K562 (cell line): Measurements from ENCODE around the gene NCAPG2. TPM values are rescaled to one million over a fixed set of nuclear protein-coding genes. Genes with fewer than 3 reads are reported as not detected.

Experiments used
- E2F3 ChIP-seq: fragments of 250-450 bp; sonication (Bioruptor Pico); IDR thresholded peaks from 2 replicates; pipeline ENCODE4 v1.4.0; 2020; ENCODE audit warnings: mild to moderate bottlenecking
- HNRNPUL1 ChIP-seq: fragments of 200-400 bp; formaldehyde crosslinking; IDR thresholded peaks from 2 replicates; pipeline ENCODE4 v1.6.1; 2017; ENCODE audit warnings: low read length
- MAFG ChIP-seq: fragments of 450-650 bp; conservative IDR thresholded peaks from 2 replicates; pipeline ENCODE4 v1.6.1; 2016; ENCODE audit warnings: missing genetic modification characterization, missing compliant biosample characterization
- MCM7 ChIP-seq, 2 experiments: fragments of 450-650 bp; IDR thresholded peaks; 2 replicates each; pipeline ENCODE4 v1.6.1; 2016 to 2018
- MYC ChIP-seq, 2 experiments: fragments of 250-450 bp in 1 of 2; sonication (Bioruptor Pico) in 1 of 2; IDR thresholded peaks; 2 replicates each; pipeline versions ENCODE4 v1.5.1 to v1.6.1; 2012 to 2021; ENCODE audit warnings: low read depth in 2 of 2, borderline replicate concordance in 1 of 2, improper control_type of control experiment in 1 of 2, low read length in 1 of 2, mild to moderate bottlenecking in 1 of 2, moderate library complexity in 1 of 2
- ZBTB40 ChIP-seq, 2 experiments: fragments of 450-650 bp in 1 of 2; sonication (generic) in 1 of 2; formaldehyde crosslinking in 1 of 2; IDR thresholded peaks; 2 replicates each; pipeline versions ENCODE4 v1.7.1 to v1.9.0; 2016 to 2022; ENCODE audit warnings: inconsistent platforms in 1 of 2, mild to moderate bottlenecking in 1 of 2, missing genetic modification reagents in 1 of 2
- ZBTB8A ChIP-seq: fragments of 450-650 bp; IDR thresholded peaks from 2 replicates; pipeline ENCODE4 v1.6.1; 2018; ENCODE audit warnings: mild to moderate bottlenecking, moderate library complexity; ENCODE audit not compliant: partially characterized antibody
- ZNF24 ChIP-seq: fragments of 450-650 bp; IDR thresholded peaks from 2 replicates; pipeline ENCODE4 v1.6.1; 2016
- polyA plus RNA-seq, 8 experiments: library from polyadenylated mRNA; depleted of rRNA in 4 of 8; stranded (reverse) in 5 of 8; unstranded in 3 of 8; fragments of >200 nt; fragmentation: Nextera tagmentation in 2 of 8; fragmentation: Illumina TruSeq in 1 of 8; extraction: Ambion mirVana in 2 of 8; extraction: Trizol in 1 of 8; gene quantifications; 2 replicates each; pipeline versions ENCODE4 v1.2.1 to v1.2.3, GENCODE V29; 2011 to 2014; ENCODE audit warnings: inconsistent platforms in 1 of 8, missing spikeins in 1 of 8
- total RNA-seq, 7 experiments: library from RNA; depleted of rRNA in 6 of 7; stranded (reverse); fragments of >200 nt in 6 of 7; fragmentation: Illumina TruSeq in 2 of 7; extraction: Trizol in 2 of 7; gene quantifications; 2 replicates each; pipeline versions ENCODE4 v1.2.1 to v1.2.3, GENCODE V29; 2011 to 2021; ENCODE audit warnings: low replicate concordance in 1 of 7
- TF ChIP-seq, protein P1 (sequence below), 2 experiments: fragments of 450-650 bp; conservative IDR thresholded peaks; 2 replicates each; pipeline ENCODE4 v1.6.1; 2017; ENCODE audit warnings: mild to moderate bottlenecking in 2 of 2, moderate library complexity in 2 of 2
- TF ChIP-seq, protein P2 (sequence below): sonication (generic); formaldehyde crosslinking; IDR thresholded peaks from 2 replicates; pipeline ENCODE4 v1.8.0; 2022; ENCODE audit warnings: missing genetic modification reagents, mild to moderate bottlenecking, borderline replicate concordance
- TF ChIP-seq, protein P3 (sequence below): fragments of 450-650 bp; IDR thresholded peaks from 2 replicates; pipeline ENCODE4 v1.6.1; 2016; ENCODE audit warnings: missing biosample characterization, missing genetic modification characterization

The NCAPG2 gene
- total and polyA plus RNA-seq, 9 of the 15 experiments (the other 6 are each of a cell fraction or from before 2014, with no cell fraction given): 21.5 to 127 (median 86.1) TPM

DNA sequence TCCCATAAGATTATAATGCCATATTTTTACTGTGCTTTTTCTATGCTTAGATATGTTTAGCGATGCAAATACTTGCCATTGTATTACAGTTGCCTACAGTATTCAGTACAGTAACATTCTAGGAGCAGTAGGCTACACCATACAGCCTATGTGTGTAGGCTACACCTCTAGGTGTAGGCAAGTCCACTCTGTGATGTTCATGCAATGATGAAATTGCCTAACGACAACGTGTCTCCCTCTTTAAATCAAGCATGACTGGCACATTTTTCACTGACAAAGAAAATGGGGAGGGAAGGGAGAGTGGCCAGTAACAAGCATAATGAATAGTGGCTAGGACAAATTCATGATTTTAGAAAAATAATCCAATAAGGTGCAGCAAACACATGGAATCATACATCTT, 1.7 kb downstream of the NCAPG2 start (continued):
- TF ChIP-seq, protein P1, sequence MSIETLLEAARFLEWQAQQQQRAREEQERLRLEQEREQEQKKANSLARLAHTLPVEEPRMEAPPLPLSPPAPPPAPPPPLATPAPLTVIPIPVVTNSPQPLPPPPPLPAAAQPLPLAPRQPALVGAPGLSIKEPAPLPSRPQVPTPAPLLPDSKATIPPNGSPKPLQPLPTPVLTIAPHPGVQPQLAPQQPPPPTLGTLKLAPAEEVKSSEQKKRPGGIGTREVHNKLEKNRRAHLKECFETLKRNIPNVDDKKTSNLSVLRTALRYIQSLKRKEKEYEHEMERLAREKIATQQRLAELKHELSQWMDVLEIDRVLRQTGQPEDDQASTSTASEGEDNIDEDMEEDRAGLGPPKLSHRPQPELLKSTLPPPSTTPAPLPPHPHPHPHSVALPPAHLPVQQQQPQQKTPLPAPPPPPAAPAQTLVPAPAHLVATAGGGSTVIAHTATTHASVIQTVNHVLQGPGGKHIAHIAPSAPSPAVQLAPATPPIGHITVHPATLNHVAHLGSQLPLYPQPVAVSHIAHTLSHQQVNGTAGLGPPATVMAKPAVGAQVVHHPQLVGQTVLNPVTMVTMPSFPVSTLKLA (conservative IDR thresholded peaks at IDR 0.05): peak; percentile 86 to 90
- no peak for TF ChIP-seq ZNF24
- TF ChIP-seq ZBTB8A: no peak
- TF ChIP-seq, protein P2, sequence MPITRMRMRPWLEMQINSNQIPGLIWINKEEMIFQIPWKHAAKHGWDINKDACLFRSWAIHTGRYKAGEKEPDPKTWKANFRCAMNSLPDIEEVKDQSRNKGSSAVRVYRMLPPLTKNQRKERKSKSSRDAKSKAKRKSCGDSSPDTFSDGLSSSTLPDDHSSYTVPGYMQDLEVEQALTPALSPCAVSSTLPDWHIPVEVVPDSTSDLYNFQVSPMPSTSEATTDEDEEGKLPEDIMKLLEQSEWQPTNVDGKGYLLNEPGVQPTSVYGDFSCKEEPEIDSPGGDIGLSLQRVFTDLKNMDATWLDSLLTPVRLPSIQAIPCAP (CRISPR knock-in tag): no peak
- no peak for TF ChIP-seq E2F3 (CRISPR knock-in tag)
- TF ChIP-seq MAFG (tag): peak; percentile 99
- peak; percentile 86 for TF ChIP-seq MYC (IDR thresholded peaks at IDR 0.05; ENCODE audit: low read depth, low read length)
- no peak for TF ChIP-seq MYC (CRISPR knock-in tag; IDR thresholded peaks at IDR 0.05; ENCODE audit: borderline replicate concordance, low read depth)
- no peak for TF ChIP-seq HNRNPUL1
- no peak for TF ChIP-seq MCM7 (IDR thresholded peaks at IDR 0.05)
- TF ChIP-seq ZBTB40 (IDR thresholded peaks at IDR 0.05): 0 out of 2 replicates have a peak, but pooled peaks have one; percentile 36
- TF ChIP-seq ZBTB40 (CRISPR knock-in tag; IDR thresholded peaks at IDR 0.05): no peak
- TF ChIP-seq, protein P3, sequence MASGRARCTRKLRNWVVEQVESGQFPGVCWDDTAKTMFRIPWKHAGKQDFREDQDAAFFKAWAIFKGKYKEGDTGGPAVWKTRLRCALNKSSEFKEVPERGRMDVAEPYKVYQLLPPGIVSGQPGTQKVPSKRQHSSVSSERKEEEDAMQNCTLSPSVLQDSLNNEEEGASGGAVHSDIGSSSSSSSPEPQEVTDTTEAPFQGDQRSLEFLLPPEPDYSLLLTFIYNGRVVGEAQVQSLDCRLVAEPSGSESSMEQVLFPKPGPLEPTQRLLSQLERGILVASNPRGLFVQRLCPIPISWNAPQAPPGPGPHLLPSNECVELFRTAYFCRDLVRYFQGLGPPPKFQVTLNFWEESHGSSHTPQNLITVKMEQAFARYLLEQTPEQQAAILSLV (tag): peak; percentile 54; the same call in 1 of the 2 replicates
